ENCODE results near the gene ATF7. TPM values are rescaled to one million over a fixed set of nuclear protein-coding genes. Genes with fewer than 3 reads are reported as not detected.

Gene ATF7
- total and polyA plus RNA-seq, 2 of the 4 experiments (the other 2 are of a cell fraction), result 7.0 to 16.3 TPM

- H2BK5ac ChIP-seq (ENCODE audit: low read depth, low read length, poor library complexity, severe bottlenecking), result no peak overlapping the region
- DNase-seq (no peak), ATAC-seq (ENCODE audit: low read depth) (no peak)
- intact Hi-C loops (cut with micrococcal nuclease) (no loop called here), in situ Hi-C loops (cut with MboI; ENCODE audit: low sequenced_read_pairs) (no loop called here), dilution Hi-C loops (cut with HindIII; ENCODE audit: low sequenced_read_pairs, unreplicated experiment) (no loop called here)
- no peak overlapping the region for H2BK120ac ChIP-seq (ENCODE audit: low read depth, low read length)
- H4K5ac ChIP-seq (ENCODE audit: low read depth, low read length), result no peak overlapping the region
- H2AFZ ChIP-seq (replicated peaks; ENCODE audit: low read length, poor library complexity), result no peak overlapping the region
- H4K8ac ChIP-seq (ENCODE audit: low read depth in 2 of 2, low read length in 2 of 2), result no peak overlapping the region
- no peak overlapping the region for H3K18ac ChIP-seq (ENCODE audit: low read depth, low read length)
- BruUV-seq (replicated peaks), result no TSS peak
- H3K4ac ChIP-seq (ENCODE audit: low read depth, low read length), result no peak overlapping the region
- H3K23ac ChIP-seq (ENCODE audit: low read depth, low read length), result no peak overlapping the region
- H3K27me3 ChIP-seq (ENCODE audit: control insufficient read depth, insufficient read depth, low read length), result no peaks in the 10 kb centered on the region
- no peaks in the 10 kb centered on the region for H4K20me1 ChIP-seq (ENCODE audit: insufficient read depth, low read length)
- no peak overlapping the region for H3K4me3 ChIP-seq (ENCODE audit: insufficient read depth, low read depth, low read length)
- no peak overlapping the region for H3K9ac ChIP-seq (ENCODE audit: low read depth, low read length)
- WGBS, 2 experiments (ENCODE audit: extremely low coverage in 2 of 2, insufficient read length in 1 of 2), result no CpG with 5 or more reads among the region's 2 CpGs
- H3K14ac ChIP-seq (replicated peaks; ENCODE audit: low read depth, low read length), result no peak overlapping the region
- H3K79me1 ChIP-seq (ENCODE audit: low read depth in 1 of 2, low read length in 2 of 2), result peaks cover 0 to 4% of the 10 kb centered on the region in 2 experiments; a peak in 1 of 4 replicates
- TF ChIP-seq USF2 (IDR thresholded peaks at IDR 0.05; ENCODE audit: low read depth, low read length) (no peak), RAD21 (IDR thresholded peaks at IDR 0.05; ENCODE audit: low read length) (no peak), SMC3 (IDR thresholded peaks at IDR 0.05; ENCODE audit: low read depth, low read length) (no peak), RCOR1 (IDR thresholded peaks at IDR 0.05; ENCODE audit: insufficient replicate concordance, low read length) (no peak)
- H3K9me3 ChIP-seq (ENCODE audit: control insufficient read depth, insufficient read depth, low read length), result no peaks in the 10 kb centered on the region
- no peak overlapping the region for H3K56ac ChIP-seq (ENCODE audit: extremely low read depth, insufficient read depth, low read length)
- no peak overlapping the region for H2AK5ac ChIP-seq (ENCODE audit: low read depth, low read length)
- no peak overlapping the region for H3K27ac ChIP-seq (ENCODE audit: insufficient read depth, low read length)
- H3K4me1 ChIP-seq (ENCODE audit: control insufficient read depth, insufficient read depth, low read length), result peaks cover 4% of the 10 kb centered on the region; the same call in 1 of the 2 replicates
- peaks cover 49% of the 10 kb centered on the region for H3K36me3 ChIP-seq (ENCODE audit: control insufficient read depth, insufficient read depth, low read length)
- no peak overlapping the region for H2AK9ac ChIP-seq (replicated peaks; ENCODE audit: low read depth, low read length, poor library complexity)
- no peak overlapping the region for H2BK20ac ChIP-seq (ENCODE audit: low read depth, low read length)
- no peak overlapping the region for H2BK15ac ChIP-seq (ENCODE audit: low read depth, low read length)
- POLR2A ChIA-PET (ENCODE audit: unreplicated experiment), result no interaction called here
- no peak overlapping the region for H4K91ac ChIP-seq (ENCODE audit: insufficient read depth, low read depth, low read length)
- CTCF ChIA-PET, result no interaction called here
- H3K9me1 ChIP-seq (ENCODE audit: insufficient read depth, low read length), result peaks cover 4% of the 10 kb centered on the region
- H3K4me2 ChIP-seq (ENCODE audit: low read depth, low read length), result no peak overlapping the region
Measured at GRCh38 chr12:53533471-53533870, 92.7 kb downstream of the ATF7 start.

All from IMR-90 (cell line).